Keratinocyte (primary cell): Measurements from ENCODE around the gene DHPS.

Source experiments
- CTCF ChIP-seq, 3 experiments: IDR thresholded peaks in 1 of 3; conservative IDR thresholded peaks in 1 of 3; optimal IDR thresholded peaks in 1 of 3; 2 replicates in 2 of 3; 3 replicates in 1 of 3; pipeline versions ENCODE3 to v1.5.1; 2011; ENCODE audit warnings: low read length in 3 of 3, mild to moderate bottlenecking in 3 of 3, moderate library complexity in 2 of 3, control low read depth in 1 of 3, inconsistent platforms in 1 of 3; ENCODE audit not compliant: insufficient read depth in 2 of 3; ENCODE audit errors: extremely low read depth in 1 of 3
- EZH2 ChIP-seq: IDR thresholded peaks from one replicate; pipeline ENCODE4 v1.6.1; 2012; ENCODE audit warnings: inconsistent platforms, mild to moderate bottlenecking, low read length, moderate library complexity

GRCh38 chr19:12701596-12702282, 20.1 kb upstream of the DHPS start:
- TF ChIP-seq CTCF (optimal IDR thresholded peaks at IDR 0.05 in 1 of 3, IDR thresholded peaks at IDR 0.05 in 1 of 3, conservative IDR thresholded peaks at IDR 0.05 in 1 of 3; ENCODE audit: extremely low read depth in 1 of 3, insufficient read depth in 2 of 3, low read length in 3 of 3) (no peak), EZH2 (no peak)
